CD14-positive monocyte (primary cell): ENCODE measurements around the gene CFAP20DC. TPM values are rescaled to one million over a fixed set of nuclear protein-coding genes. Genes with fewer than 3 reads are reported as not detected.
"Not testable (repeated sequence)": the region's sequence is repeated elsewhere in the genome, so short reads cannot be mapped to it uniquely, and the experiment has no call there.

Source experiments
- DNase-seq, 3 donors: peaks; one replicate each; pipeline ENCODE4 v3.0.0-alpha.2; 2011 to 2022
- H2AFZ ChIP-seq: 2 replicates; pipeline ENCODE4 v1.6.0; 2012; ENCODE audit warnings: mild to moderate bottlenecking, low read depth, low read length, inconsistent platforms; ENCODE audit not compliant: insufficient read depth, poor library complexity, severe bottlenecking
- H3K27ac ChIP-seq, 2 donors: 1 replicate in 1 of 2; 2 replicates in 1 of 2; pipeline ENCODE4 v1.5.1; 2012 to 2013; ENCODE audit warnings: low read length in 2 of 2, control low read depth in 1 of 2, inconsistent platforms in 1 of 2, low read depth in 1 of 2, mild to moderate bottlenecking in 1 of 2
- H3K27me3 ChIP-seq, 2 donors: one replicate each; pipeline versions ENCODE4 v1.6.0 to v1.6.1; 2011 to 2013; ENCODE audit warnings: low read length in 2 of 2; ENCODE audit not compliant: control insufficient read depth in 2 of 2, insufficient read depth in 2 of 2
- H3K36me3 ChIP-seq, 2 donors: replicated peaks in 1 of 2; 1 replicate in 1 of 2; 2 replicates in 1 of 2; pipeline versions ENCODE4 v1.5.1 to v1.6.1; 2012 to 2013; ENCODE audit warnings: low read length in 2 of 2, control low read depth in 1 of 2, inconsistent platforms in 1 of 2, mild to moderate bottlenecking in 1 of 2; ENCODE audit not compliant: insufficient read depth in 2 of 2, control insufficient read depth in 1 of 2
- H3K4me1 ChIP-seq, 2 donors: 1 replicate in 1 of 2; 2 replicates in 1 of 2; pipeline versions ENCODE4 v1.5.1 to v1.6.1; 2012 to 2013; ENCODE audit warnings: low read length in 2 of 2, control low read depth in 1 of 2, inconsistent platforms in 1 of 2, mild to moderate bottlenecking in 1 of 2, moderate library complexity in 1 of 2; ENCODE audit not compliant: insufficient read depth in 2 of 2, control insufficient read depth in 1 of 2
- H3K4me2 ChIP-seq: replicated peaks from 2 replicates; pipeline ENCODE3; 2012; ENCODE audit warnings: low read length, moderate library complexity, mild to moderate bottlenecking; ENCODE audit not compliant: poor library complexity, severe bottlenecking; ENCODE audit errors: extremely low read depth
- H3K4me3 ChIP-seq, 3 experiments: fragments of 200-600 bp in 1 of 3; sonication (generic) in 1 of 3; replicated peaks in 1 of 3; 1 replicate in 2 of 3; 2 replicates in 1 of 3; pipeline ENCODE4 v1.5.1; 2011 to 2013; ENCODE audit warnings: low read length in 3 of 3, mild to moderate bottlenecking in 3 of 3, control low read depth in 2 of 3, low read depth in 2 of 3, inconsistent platforms in 1 of 3, moderate library complexity in 1 of 3
- H3K79me2 ChIP-seq: 2 replicates; pipeline ENCODE4 v1.6.0; 2012; ENCODE audit warnings: mild to moderate bottlenecking, control low read depth, inconsistent platforms, low read length, moderate library complexity; ENCODE audit not compliant: insufficient read depth
- H3K9ac ChIP-seq: 2 replicates; pipeline ENCODE4 v1.6.0; 2017; ENCODE audit warnings: low read length, mild to moderate bottlenecking; ENCODE audit not compliant: insufficient read depth, poor library complexity, severe bottlenecking
- H3K9me3 ChIP-seq, 2 donors: replicated peaks in 1 of 2; 1 replicate in 1 of 2; 2 replicates in 1 of 2; pipeline versions ENCODE4 v1.5.1 to v1.6.1; 2012 to 2013; ENCODE audit warnings: low read length in 2 of 2, control low read depth in 1 of 2; ENCODE audit not compliant: control insufficient read depth in 1 of 2, insufficient read depth in 1 of 2
- H4K20me1 ChIP-seq: 2 replicates; pipeline ENCODE4 v1.6.0; 2012; ENCODE audit warnings: mild to moderate bottlenecking, low read length, control low read depth, moderate library complexity; ENCODE audit not compliant: insufficient read depth
- H3K27ac Mint-ChIP-seq, 7 donors: one replicate each; pipeline ENCODE4 v1.8.0; 2020; ENCODE audit warnings: mild to moderate bottlenecking in 7 of 7, mixed read lengths in 7 of 7, moderate library complexity in 6 of 7, inconsistent platforms in 2 of 7
- H3K27me3 Mint-ChIP-seq, 3 donors: one replicate each; pipeline ENCODE4 v1.8.0; 2021 to 2022; ENCODE audit warnings: low read depth in 3 of 3, mild to moderate bottlenecking in 3 of 3, mixed read lengths in 3 of 3, moderate library complexity in 3 of 3, inconsistent platforms in 1 of 3
- H3K36me3 Mint-ChIP-seq, 2 donors: one replicate each; pipeline ENCODE4 v1.8.0; 2020; ENCODE audit warnings: mixed read lengths in 2 of 2, inconsistent platforms in 1 of 2, mild to moderate bottlenecking in 1 of 2
- H3K4me1 Mint-ChIP-seq: one replicate; pipeline ENCODE4 v1.8.0; 2020; ENCODE audit warnings: mild to moderate bottlenecking, mixed read lengths
- H3K4me3 Mint-ChIP-seq, 2 donors: one replicate each; pipeline ENCODE4 v1.8.0; 2020; ENCODE audit warnings: mild to moderate bottlenecking in 2 of 2, mixed read lengths in 2 of 2, moderate library complexity in 1 of 2
- H3K9me3 Mint-ChIP-seq, 7 donors: one replicate each; pipeline ENCODE4 v1.8.0; 2020 to 2022; ENCODE audit warnings: mixed read lengths in 7 of 7, mild to moderate bottlenecking in 6 of 7, moderate library complexity in 6 of 7, inconsistent platforms in 2 of 7
- CTCF ChIP-seq: fragments of 200-600 bp; IDR thresholded peaks from one replicate; pipeline ENCODE4 v1.8.0; 2022; ENCODE audit warnings: antibody characterized with exemption, mild to moderate bottlenecking
- WGBS: methylation state at CpG from one replicate; pipeline ENCODE4 v1.1.5; 2013; ENCODE audit warnings: missing lambda C conversion rate; ENCODE audit not compliant: insufficient coverage; 5-methylcytosine and 5-hydroxymethylcytosine counted together
- intact Hi-C, 2 donors: fragments of 100-400 bp; cut with micrococcal nuclease; formaldehyde crosslinking; loops; one replicate each; pipeline versions ENCODE4 v1.15.0 to v1.15.1; 2023
- polyA plus RNA-seq, 3 donors: library from polyadenylated mRNA; depleted of rRNA in 1 of 3; unstranded in 2 of 3; stranded (reverse) in 1 of 3; fragments of 300-500 nt in 2 of 3; fragments of >200 nt in 1 of 3; fragmentation: Illumina TruSeq in 2 of 3; gene quantifications; 1 replicate in 2 of 3; 2 replicates in 1 of 3; pipeline ENCODE4 v1.2.3, GENCODE V29; 2012 to 2021

The CFAP20DC gene
- polyA plus RNA-seq, 3 donors: not detected

GRCh38 chr3:58713715-58714401 is 336.0 kb downstream of the CFAP20DC start:
- Histone ChIP-seq H3K27ac (no peak overlapping the region), H2AFZ (no peak overlapping the region), H3K4me1 (no peaks in the 10 kb centered on the region), H3K36me3 (no peaks in the 10 kb centered on the region), H3K27me3 (no peaks in the 10 kb centered on the region), H4K20me1 (no peaks in the 10 kb centered on the region), H3K4me2 (no peak overlapping the region), H3K9me3 (peaks cover 4 to 17% of the 10 kb centered on the region in 2 donors), H3K79me2 (no peaks in the 10 kb centered on the region), H3K9ac (no peak overlapping the region), H3K4me3 (no peak overlapping the region)
- peaks cover 0 to 2% (median 0%) of the 10 kb centered on the region in 3 donors for H3K27me3 Mint-ChIP-seq
- no peaks in the 10 kb centered on the region for H3K4me1 Mint-ChIP-seq
- H3K9me3 Mint-ChIP-seq: peaks cover 5 to 28% (median 12%) of the 10 kb centered on the region in 7 donors
- H3K36me3 Mint-ChIP-seq: no peaks in the 10 kb centered on the region
- no CpG with 5 or more reads among the region's 3 CpGs for WGBS
- no peak for TF ChIP-seq CTCF
- H3K4me3 Mint-ChIP-seq: no peak overlapping the region
- no peak for DNase-seq
- intact Hi-C loops: no loop called here
- H3K27ac Mint-ChIP-seq: peak overlapping the region in 1 of 7 donors; percentile 45

DNA sequence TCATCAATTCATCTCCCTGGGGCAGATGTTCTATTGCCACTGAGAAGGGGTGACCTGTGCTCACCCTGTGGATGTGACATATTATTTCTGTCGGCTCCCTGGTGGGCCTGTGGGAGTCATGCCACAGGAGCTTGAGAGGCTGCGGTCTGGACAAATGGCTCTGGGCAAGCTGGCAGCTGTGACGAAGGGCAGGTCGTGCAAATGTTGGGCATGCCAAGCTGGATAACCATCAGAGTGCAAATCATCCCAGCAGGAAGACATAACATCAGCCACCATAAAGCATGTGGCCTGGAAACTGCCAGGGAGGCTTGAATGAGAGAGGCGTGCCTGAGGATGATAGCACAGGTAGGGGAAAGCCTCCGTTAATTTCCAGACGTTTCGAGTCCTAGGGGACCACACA is 338.0 kb downstream of the CFAP20DC start:
- TF ChIP-seq CTCF: no peak
- 94% methylated on average over 7 of the region's 8 CpGs for WGBS
- no peak for DNase-seq
- no peak overlapping the region for H3K27ac Mint-ChIP-seq
- no peaks in the 10 kb centered on the region for H3K4me1 Mint-ChIP-seq
- no peak overlapping the region for H3K4me2 ChIP-seq
- no peaks in the 10 kb centered on the region for H3K36me3 Mint-ChIP-seq
- H4K20me1 ChIP-seq: no peaks in the 10 kb centered on the region
- H3K27me3 ChIP-seq: no peaks in the 10 kb centered on the region
- no peak overlapping the region for H3K4me3 ChIP-seq
- no peaks in the 10 kb centered on the region for H3K79me2 ChIP-seq
- no peaks in the 10 kb centered on the region for H3K4me1 ChIP-seq
- H3K9me3 Mint-ChIP-seq: peaks cover 5 to 28% (median 15%) of the 10 kb centered on the region in 7 donors
- intact Hi-C loops: no loop called here
- no peak overlapping the region for H3K4me3 Mint-ChIP-seq
- H2AFZ ChIP-seq: no peak overlapping the region
- H3K27ac ChIP-seq: no peak overlapping the region
- peaks cover 0 to 2% (median 0%) of the 10 kb centered on the region in 3 donors for H3K27me3 Mint-ChIP-seq
- no peaks in the 10 kb centered on the region for H3K36me3 ChIP-seq
- no peak overlapping the region for H3K9ac ChIP-seq
- H3K9me3 ChIP-seq: peaks cover 4 to 17% of the 10 kb centered on the region in 2 donors

DNA sequence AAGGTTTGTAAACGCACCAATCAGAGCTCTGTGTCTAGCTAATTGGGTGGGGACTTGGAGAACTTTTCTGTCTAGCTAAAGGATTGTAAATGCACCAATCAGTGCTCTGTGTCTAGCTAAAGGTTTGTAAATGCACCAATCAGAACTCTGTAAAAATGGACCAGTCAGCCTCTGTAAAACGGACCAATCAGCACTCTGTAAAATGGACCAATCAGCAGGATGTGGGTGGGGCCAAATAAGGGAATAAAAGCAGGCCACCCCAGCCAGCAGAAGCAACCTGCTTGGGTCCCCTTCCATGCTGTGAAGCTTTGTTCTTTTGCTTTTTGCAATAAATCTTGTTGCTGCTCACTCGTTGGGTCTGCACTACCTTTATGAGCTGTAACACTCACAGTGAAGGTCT is 340.8 kb downstream of the CFAP20DC start:
- H3K27me3 Mint-ChIP-seq, H3K36me3 ChIP-seq, H2AFZ ChIP-seq, intact Hi-C loops, H3K4me3 Mint-ChIP-seq, H3K4me3 ChIP-seq, H4K20me1 ChIP-seq, H3K4me1 ChIP-seq, H3K27ac Mint-ChIP-seq, H3K79me2 ChIP-seq, DNase-seq, H3K27me3 ChIP-seq, H3K36me3 Mint-ChIP-seq, H3K9ac ChIP-seq, H3K27ac ChIP-seq, H3K4me2 ChIP-seq, H3K4me1 Mint-ChIP-seq, H3K9me3 ChIP-seq: not testable (repeated sequence)
- 100% methylated on average over 2 of the region's 3 CpGs for WGBS
- H3K9me3 Mint-ChIP-seq: peaks cover under 1 to 13% (median 2%) of the 10 kb centered on the region in 7 donors
